H1 (cell line): ENCODE measurements around the gene C1orf21. TPM values are rescaled to one million over a fixed set of nuclear protein-coding genes. Genes with fewer than 3 reads are reported as not detected.

ENCODE experiments used
- CTCF ChIA-PET: fragments of 300-600 bp; sonication (Branson Sonifier 250); formaldehyde crosslinking; loops from one replicate; lab custom pipeline; 2021; ENCODE audit not compliant: partially characterized antibody; lab: Charles Lee
- POLR2A ChIA-PET: fragments of 300-600 bp; sonication (Branson Sonifier 250); formaldehyde crosslinking; loops from one replicate; lab custom pipeline; 2021; ENCODE audit warnings: inconsistent platforms; ENCODE audit not compliant: partially characterized antibody; lab: Charles Lee
- DNase-seq, 2 experiments: peaks; one replicate each; pipeline versions ENCODE4 v3.0.0 to v3.0.0-alpha.2; 2010 to 2022; ENCODE audit warnings: low spot score in 2 of 2, low read depth in 1 of 2, mixed read lengths in 1 of 2
- FAIRE-seq: peaks from 2 replicates; lab custom pipeline; 2011; peaks lifted over from hg19 to GRCh38; lab: Jason Lieb, UNC
- H2AFZ ChIP-seq: 2 replicates; pipeline ENCODE4 v1.8.1; 2012; ENCODE audit warnings: low read length, inconsistent platforms
- H2AK5ac ChIP-seq: 2 replicates; pipeline ENCODE4 v1.6.1; 2013; ENCODE audit warnings: low read depth, low read length
- H2BK120ac ChIP-seq: replicated peaks from 2 replicates; pipeline ENCODE3; 2013; ENCODE audit warnings: low read depth, low read length, inconsistent platforms
- H2BK12ac ChIP-seq: 2 replicates; pipeline ENCODE4 v1.6.1; 2013; ENCODE audit warnings: low read depth, low read length
- H2BK15ac ChIP-seq: 2 replicates; pipeline ENCODE4 v1.6.1; 2013; ENCODE audit warnings: low read length
- H2BK20ac ChIP-seq: 2 replicates; pipeline ENCODE4 v1.6.1; 2013; ENCODE audit warnings: low read length
- H2BK5ac ChIP-seq: 2 replicates; pipeline ENCODE4 v1.6.1; 2013; ENCODE audit warnings: low read depth, low read length
- H3K14ac ChIP-seq: 2 replicates; pipeline ENCODE4 v1.6.1; 2013; ENCODE audit warnings: inconsistent platforms; ENCODE audit not compliant: insufficient read length
- H3K18ac ChIP-seq: 2 replicates; pipeline ENCODE4 v1.6.1; 2013; ENCODE audit warnings: low read length; ENCODE audit errors: extremely low read depth
- H3K23ac ChIP-seq: 2 replicates; pipeline ENCODE4 v1.6.1; 2013; ENCODE audit warnings: inconsistent platforms; ENCODE audit not compliant: insufficient read length
- H3K23me2 ChIP-seq: 2 replicates; pipeline ENCODE4 v1.6.1; 2013; ENCODE audit warnings: low read depth, low read length
- H3K27ac ChIP-seq: 2 replicates; pipeline ENCODE4 v1.6.1; 2011; ENCODE audit warnings: low read depth, low read length, inconsistent platforms
- H3K27me3 ChIP-seq, 4 experiments: replicated peaks in 1 of 4; 1 replicate in 1 of 4; 2 replicates in 3 of 4; pipeline versions ENCODE4 v1.6.1 to v1.8.1; 2011 to 2013; ENCODE audit warnings: low read length in 3 of 4, mild to moderate bottlenecking in 3 of 4, inconsistent platforms in 2 of 4, mixed read lengths in 2 of 4, moderate library complexity in 1 of 4; ENCODE audit not compliant: control insufficient read depth in 3 of 4, insufficient read depth in 3 of 4; ENCODE audit errors: extremely low read depth in 1 of 4
- H3K36me3 ChIP-seq, 4 experiments: 2 replicates each; pipeline versions ENCODE4 v1.6.1 to v1.8.1; 2011 to 2013; ENCODE audit warnings: mild to moderate bottlenecking in 4 of 4, low read length in 3 of 4, moderate library complexity in 2 of 4, control low read depth in 1 of 4, inconsistent platforms in 1 of 4; ENCODE audit not compliant: insufficient read depth in 4 of 4, control insufficient read depth in 2 of 4
- H3K4ac ChIP-seq: replicated peaks from 2 replicates; pipeline ENCODE3; 2013; ENCODE audit warnings: low read length, low read depth, mixed read lengths, inconsistent platforms; ENCODE audit not compliant: insufficient read length
- H3K4me1 ChIP-seq, 4 experiments: replicated peaks in 1 of 4; 1 replicate in 1 of 4; 2 replicates in 3 of 4; pipeline versions ENCODE4 v1.6.1 to v1.8.1; 2011 to 2013; ENCODE audit warnings: low read length in 3 of 4, inconsistent platforms in 2 of 4, mixed read lengths in 1 of 4; ENCODE audit not compliant: insufficient read depth in 4 of 4, control insufficient read depth in 3 of 4
- H3K4me2 ChIP-seq, 2 experiments: 2 replicates each; pipeline versions ENCODE4 v1.6.1 to v1.8.1; 2011 to 2013; ENCODE audit warnings: low read depth in 2 of 2, low read length in 2 of 2, control low read depth in 1 of 2, inconsistent platforms in 1 of 2, mild to moderate bottlenecking in 1 of 2; ENCODE audit not compliant: insufficient read depth in 1 of 2
- H3K4me3 ChIP-seq, 4 experiments: fragments of 200-600, 300-600 bp in 1 of 4; sonication (generic), shearing (Covaris generic), sonication (Bioruptor Twin) in 1 of 4; 2 replicates each; pipeline versions ENCODE4 v1.5.1 to v1.8.1; 2011 to 2016; ENCODE audit warnings: low read length in 4 of 4, low read depth in 3 of 4, control low read depth in 2 of 4, inconsistent platforms in 2 of 4, mild to moderate bottlenecking in 2 of 4, mixed read lengths in 1 of 4, moderate library complexity in 1 of 4; ENCODE audit not compliant: insufficient read depth in 2 of 4; ENCODE audit errors: extremely low read depth in 1 of 4
- H3K56ac ChIP-seq: replicated peaks from 2 replicates; pipeline ENCODE3; 2013; ENCODE audit warnings: low read depth, mild to moderate bottlenecking, mixed read lengths, low read length, inconsistent platforms; ENCODE audit not compliant: insufficient read length
- H3K79me1 ChIP-seq: 2 replicates; pipeline ENCODE4 v1.6.1; 2013; ENCODE audit warnings: low read depth, low read length, control low read depth
- H3K79me2 ChIP-seq, 2 experiments: 2 replicates each; pipeline versions ENCODE4 v1.6.1 to v1.8.1; 2012 to 2013; ENCODE audit warnings: low read length in 2 of 2, mild to moderate bottlenecking in 2 of 2, inconsistent platforms in 1 of 2; ENCODE audit not compliant: insufficient read depth in 2 of 2, control insufficient read depth in 1 of 2
- H3K9ac ChIP-seq, 4 experiments: replicated peaks in 1 of 4; 1 replicate in 1 of 4; 2 replicates in 3 of 4; pipeline versions ENCODE4 v1.6.1 to v1.8.1; 2011 to 2013; ENCODE audit warnings: low read depth in 3 of 4, low read length in 3 of 4, control low read depth in 2 of 4, mild to moderate bottlenecking in 2 of 4, moderate library complexity in 2 of 4, inconsistent platforms in 1 of 4; ENCODE audit errors: extremely low read depth in 1 of 4
- H3K9me3 ChIP-seq, 2 experiments: 2 replicates each; pipeline versions ENCODE4 v1.6.1 to v1.8.1; 2012 to 2013; ENCODE audit warnings: mild to moderate bottlenecking in 2 of 2, moderate library complexity in 2 of 2, control low read depth in 1 of 2, inconsistent platforms in 1 of 2, low read depth in 1 of 2, low read length in 1 of 2, mixed read lengths in 1 of 2; ENCODE audit not compliant: insufficient read depth in 2 of 2
- H4K20me1 ChIP-seq, 2 experiments: replicated peaks in 1 of 2; 2 replicates each; pipeline versions ENCODE3 to v1.8.1; 2011 to 2013; ENCODE audit warnings: inconsistent platforms in 2 of 2, low read length in 2 of 2, mild to moderate bottlenecking in 1 of 2; ENCODE audit not compliant: insufficient read depth in 2 of 2, control insufficient read depth in 1 of 2
- H4K5ac ChIP-seq: 2 replicates; pipeline ENCODE4 v1.6.1; 2013; ENCODE audit warnings: low read length, low read depth, mixed read lengths, inconsistent platforms; ENCODE audit not compliant: insufficient read length
- H4K8ac ChIP-seq: 2 replicates; pipeline ENCODE4 v1.8.0; 2013; ENCODE audit warnings: mild to moderate bottlenecking, moderate library complexity, low read length, inconsistent platforms; ENCODE audit not compliant: insufficient read depth; ENCODE audit errors: extremely low read depth
- H4K91ac ChIP-seq: replicated peaks from 2 replicates; pipeline ENCODE3; 2013; ENCODE audit warnings: low read length, mixed read lengths, inconsistent platforms; ENCODE audit not compliant: insufficient read length
- CBX8 ChIP-seq: fragments of 300-800, 300-1000 bp; sonication (generic); IDR thresholded peaks from 2 replicates; pipeline ENCODE4 v1.7.1; 2016; ENCODE audit warnings: low read depth, low read length, borderline replicate concordance
- CTBP2 ChIP-seq: IDR thresholded peaks from 2 replicates; pipeline ENCODE4 v1.7.0; 2011; ENCODE audit warnings: borderline replicate concordance, mild to moderate bottlenecking, moderate library complexity, mixed read lengths, low read length; ENCODE audit not compliant: insufficient read depth, insufficient read length
- HDAC6 ChIP-seq: IDR thresholded peaks from one replicate; pipeline ENCODE4 v1.7.1; 2012; ENCODE audit warnings: low read depth, mild to moderate bottlenecking, inconsistent platforms, low read length, moderate library complexity
- MAFK ChIP-seq: IDR thresholded peaks from 2 replicates; pipeline ENCODE4 v1.6.1; 2012; ENCODE audit warnings: low read depth, mild to moderate bottlenecking, improper control_type of control experiment, low read length
- NRF1 ChIP-seq: IDR thresholded peaks from 2 replicates; pipeline ENCODE4 v1.6.1; 2011; ENCODE audit warnings: mild to moderate bottlenecking, low read depth, low read length, improper control_type of control experiment
- RAD21 ChIP-seq, 2 experiments: IDR thresholded peaks in 1 of 2; conservative IDR thresholded peaks in 1 of 2; 2 replicates each; pipeline ENCODE4 v1.6.1; 2011; ENCODE audit warnings: low read depth in 2 of 2, low read length in 2 of 2, improper control_type of control experiment in 1 of 2, inconsistent platforms in 1 of 2, mild to moderate bottlenecking in 1 of 2, moderate library complexity in 1 of 2
- SP2 ChIP-seq: IDR thresholded peaks from 2 replicates; pipeline ENCODE4 v1.6.1; 2012; ENCODE audit warnings: mild to moderate bottlenecking, low read length, inconsistent platforms
- SP4 ChIP-seq: IDR thresholded peaks from 2 replicates; pipeline ENCODE4 v1.6.1; 2012; ENCODE audit warnings: low read length, inconsistent platforms
- TAF1 ChIP-seq: IDR thresholded peaks from 2 replicates; pipeline ENCODE4 v1.6.1; 2011; ENCODE audit warnings: mild to moderate bottlenecking, low read depth, low read length
- ZNF274 ChIP-seq: IDR thresholded peaks from 2 replicates; pipeline ENCODE4 v1.7.0; 2012; ENCODE audit warnings: low read length, borderline replicate concordance; ENCODE audit errors: extremely low read depth
- WGBS, 2 experiments: shearing (Covaris generic) in 1 of 2; methylation state at CpG; one replicate each; pipeline versions ENCODE4 v1.1.6 to v1.1.7; 2013 to 2015; ENCODE audit warnings: low lambda C conversion rate in 2 of 2, mixed read lengths in 2 of 2, inconsistent platforms in 1 of 2, low coverage in 1 of 2, missing lambda C conversion rate in 1 of 2; ENCODE audit not compliant: insufficient replicate concordance in 2 of 2, insufficient coverage in 1 of 2, insufficient read length in 1 of 2; ENCODE audit errors: extremely low coverage in 1 of 2, missing lambda C conversion rate in 1 of 2; 5-methylcytosine and 5-hydroxymethylcytosine counted together
- polyA plus RNA-seq, 7 experiments: library from polyadenylated mRNA; depleted of rRNA in 3 of 7; stranded (reverse) in 5 of 7; unstranded in 2 of 7; fragments of >200 nt in 5 of 7; fragments of 200-250 nt in 2 of 7; gene quantifications; 1 replicate in 5 of 7; 2 replicates in 1 of 7; 4 replicates in 1 of 7; pipeline versions ENCODE4 v1.2.1 to v1.2.3, GENCODE V29; 2011 to 2013; ENCODE audit warnings: missing spikeins in 2 of 7, mixed read lengths in 2 of 7
- total RNA-seq: library from RNA; stranded (reverse); fragmentation: NEBNext Ultra II Directional; extraction: Animal tissue kit (Norgen Biotek cat#: 25700); gene quantifications from 2 replicates; pipeline ENCODE4 v1.2.1, GENCODE V29; 2021
- TF ChIP-seq, protein P1 (sequence below): IDR thresholded peaks from 2 replicates; pipeline ENCODE4 v1.6.1; 2011; ENCODE audit warnings: low read length, improper control_type of control experiment

Gene C1orf21
- total and polyA plus RNA-seq, 2 of the 8 experiments (the other 6 are each of a cell fraction or from before 2014, with no cell fraction given): 16.6 to 51.0 TPM

DNA sequence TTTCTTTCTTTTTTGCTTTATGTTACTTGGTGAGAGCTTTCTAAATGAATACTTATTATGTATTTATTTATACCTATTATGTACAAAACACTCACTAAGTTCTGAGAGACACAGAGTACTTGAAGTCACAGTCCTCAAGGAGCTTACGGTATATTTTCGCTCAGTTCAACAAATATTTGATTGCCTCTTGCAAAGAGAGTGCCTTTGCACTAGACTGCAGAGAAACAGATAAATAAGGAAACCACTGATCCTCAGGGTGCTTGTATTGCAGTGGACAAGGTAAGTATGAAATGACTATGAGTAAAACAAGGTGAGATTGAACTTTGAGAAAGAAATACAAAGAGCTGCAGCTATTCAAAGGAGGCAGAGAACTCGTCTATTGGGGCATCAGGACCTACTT, 123.3 kb downstream of the C1orf21 start:
- Histone ChIP-seq H3K9ac (no peak overlapping the region), H2BK15ac (no peak overlapping the region), H2BK12ac (no peak overlapping the region), H3K36me3 (peaks cover 0 to 9% (median 1%) of the 10 kb centered on the region in 4 experiments; a peak in 3 of 8 replicates), H2AK5ac (no peak overlapping the region), H4K91ac (no peak overlapping the region), H3K4me3 (no peak overlapping the region), H3K79me1 (no peaks in the 10 kb centered on the region), H2AFZ (no peak overlapping the region), H3K23ac (no peak overlapping the region), H4K20me1 (no peaks in the 10 kb centered on the region), H4K8ac (no peak overlapping the region), H3K27me3 (no peaks in the 10 kb centered on the region), H3K9me3 (no peaks in the 10 kb centered on the region), H2BK20ac (no peak overlapping the region), H3K4me1 (no peaks in the 10 kb centered on the region), H3K18ac (no peak overlapping the region), H3K4ac (no peak overlapping the region), H2BK5ac (no peak overlapping the region), H3K14ac (no peak overlapping the region), H3K79me2 (peaks cover 0 to 8% of the 10 kb centered on the region in 2 experiments; a peak in 2 of 4 replicates), H3K27ac (no peak overlapping the region), H3K4me2 (no peak overlapping the region), H3K56ac (no peak overlapping the region), H2BK120ac (no peak overlapping the region), H4K5ac (no peak overlapping the region), H3K23me2 (no peaks in the 10 kb centered on the region)
- POLR2A ChIA-PET: no interaction called here
- 84% methylated on average over 3 of the region's 3 CpGs; no CpG with 5 or more reads in 1 of the 2 experiments for WGBS, 2 experiments
- DNase-seq (no peak), FAIRE-seq (no peak)
- CTCF ChIA-PET: interaction anchor here (1.5 to 1.8 kb wide), 2 partner anchors 11 to 14 kb away, joined by 3 to 5 read pairs; no protein-coding TSS in a partner anchor
- TF ChIP-seq, protein P1, sequence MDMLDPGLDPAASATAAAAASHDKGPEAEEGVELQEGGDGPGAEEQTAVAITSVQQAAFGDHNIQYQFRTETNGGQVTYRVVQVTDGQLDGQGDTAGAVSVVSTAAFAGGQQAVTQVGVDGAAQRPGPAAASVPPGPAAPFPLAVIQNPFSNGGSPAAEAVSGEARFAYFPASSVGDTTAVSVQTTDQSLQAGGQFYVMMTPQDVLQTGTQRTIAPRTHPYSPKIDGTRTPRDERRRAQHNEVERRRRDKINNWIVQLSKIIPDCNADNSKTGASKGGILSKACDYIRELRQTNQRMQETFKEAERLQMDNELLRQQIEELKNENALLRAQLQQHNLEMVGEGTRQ: no peak
- no peak for TF ChIP-seq HDAC6
- TF ChIP-seq ZNF274: no peak
- TF ChIP-seq RAD21 (IDR thresholded peaks at IDR 0.05 in 1 of 2, conservative IDR thresholded peaks at IDR 0.05 in 1 of 2; ENCODE audit: low read depth in 2 of 2, low read length in 2 of 2): no peak
- no peak for TF ChIP-seq CTBP2
- TF ChIP-seq MAFK: no peak
- no peak for TF ChIP-seq CBX8
- no peak for TF ChIP-seq TAF1
- TF ChIP-seq SP2: no peak
- TF ChIP-seq NRF1: no peak
- no peak for TF ChIP-seq SP4
